WTC11 (cell line): ENCODE results near the gene ZNF808. TPM values are rescaled to one million over a fixed set of nuclear protein-coding genes. Genes with fewer than 3 reads are reported as not detected.
A peak's percentile ranks its signal among the peaks of the same experiment; 100 is the strongest.
"Not testable (repeated sequence)": the region's sequence is repeated elsewhere in the genome, so short reads cannot be mapped to it uniquely, and the experiment has no call there.

Experiments used
- ATAC-seq: fragments of 200-7000 bp; cut with Tn5 transposase; 2 replicates; pipeline ENCODE4 v1.10.0; 2021; ENCODE audit warnings: mild to moderate bottlenecking, moderate library complexity
- CTCF ChIA-PET: fragments of 300-600 bp; sonication (Branson Sonifier 250); formaldehyde crosslinking; loops from one replicate; lab custom pipeline; 2021; ENCODE audit warnings: antibody characterized with exemption; lab: Charles Lee
- POLR2A ChIA-PET: fragments of 350-600 bp; sonication (Branson Sonifier 250); formaldehyde crosslinking; loops from one replicate; lab custom pipeline; 2021; ENCODE audit warnings: antibody characterized with exemption; lab: Charles Lee
- DNase-seq: peaks from one replicate; pipeline ENCODE4 v3.0.0; 2021; ENCODE audit warnings: low spot score
- H3K27ac Mint-ChIP-seq: 2 replicates; pipeline ENCODE4 v1.8.0; 2021; ENCODE audit warnings: mixed read lengths
- H3K27me3 Mint-ChIP-seq: 2 replicates; pipeline ENCODE4 v1.8.0; 2021; ENCODE audit warnings: low read depth, mild to moderate bottlenecking, moderate library complexity, mixed read lengths
- H3K36me3 Mint-ChIP-seq: 2 replicates; pipeline ENCODE4 v1.8.0; 2021; ENCODE audit warnings: mixed read lengths
- H3K4me1 Mint-ChIP-seq: 2 replicates; pipeline ENCODE4 v1.8.0; 2022; ENCODE audit warnings: mixed read lengths
- H3K4me3 Mint-ChIP-seq: 2 replicates; pipeline ENCODE4 v1.8.0; 2021; ENCODE audit warnings: mild to moderate bottlenecking, moderate library complexity, mixed read lengths
- H3K9me3 Mint-ChIP-seq: 2 replicates; pipeline ENCODE4 v1.8.0; 2021; ENCODE audit warnings: mixed read lengths
- ARID4B ChIP-seq: sonication (generic); formaldehyde crosslinking; IDR thresholded peaks from 2 replicates; pipeline ENCODE4 v1.8.0; 2023; ENCODE audit warnings: missing genetic modification reagents, mild to moderate bottlenecking, borderline replicate concordance
- CBFB ChIP-seq: sonication (generic); formaldehyde crosslinking; IDR thresholded peaks from 2 replicates; pipeline ENCODE4 v1.8.1; 2022; ENCODE audit warnings: mild to moderate bottlenecking, low read depth, missing genetic modification reagents
- CREB1 ChIP-seq: sonication (generic); formaldehyde crosslinking; IDR thresholded peaks from 2 replicates; pipeline ENCODE4 v1.8.0; 2023; ENCODE audit warnings: mild to moderate bottlenecking, missing genetic modification reagents
- CTCF ChIP-seq: fragments of 200-600 bp; IDR thresholded peaks from 2 replicates; pipeline ENCODE4 v1.8.0; 2022; ENCODE audit warnings: antibody characterized with exemption
- EMX1 ChIP-seq: fragments of 250-450 bp; sonication (Bioruptor Pico); IDR thresholded peaks from 2 replicates; pipeline ENCODE4 v1.8.0; 2021; ENCODE audit warnings: mild to moderate bottlenecking
- FOXK1 ChIP-seq: sonication (generic); formaldehyde crosslinking; IDR thresholded peaks from 2 replicates; pipeline ENCODE4 v1.8.0; 2022; ENCODE audit warnings: mild to moderate bottlenecking, moderate library complexity, missing genetic modification reagents
- FOXP1 ChIP-seq: sonication (generic); formaldehyde crosslinking; IDR thresholded peaks from 2 replicates; pipeline ENCODE4 v1.8.0; 2022; ENCODE audit warnings: missing genetic modification reagents, mild to moderate bottlenecking, moderate library complexity, borderline replicate concordance
- IRF1 ChIP-seq: sonication (generic); formaldehyde crosslinking; IDR thresholded peaks from 2 replicates; pipeline ENCODE4 v1.8.0; 2023; ENCODE audit warnings: missing genetic modification reagents
- MYBL2 ChIP-seq: sonication (generic); formaldehyde crosslinking; IDR thresholded peaks from 2 replicates; pipeline ENCODE4 v1.8.1; 2023; ENCODE audit warnings: mild to moderate bottlenecking, moderate library complexity, missing genetic modification reagents
- NFE2L1 ChIP-seq: sonication (generic); formaldehyde crosslinking; IDR thresholded peaks from 2 replicates; pipeline ENCODE4 v1.8.1; 2023; ENCODE audit warnings: missing genetic modification reagents
- NR3C1 ChIP-seq: sonication (generic); formaldehyde crosslinking; conservative IDR thresholded peaks from 2 replicates; pipeline ENCODE4 v1.8.1; 2023; ENCODE audit warnings: low read depth, mild to moderate bottlenecking, missing genetic modification reagents
- OVOL2 ChIP-seq: fragments of 250-450 bp; sonication (Bioruptor Pico); IDR thresholded peaks from 2 replicates; pipeline ENCODE4 v1.9.0; 2021; ENCODE audit warnings: mild to moderate bottlenecking, borderline replicate concordance
- SMAD3 ChIP-seq: sonication (generic); formaldehyde crosslinking; IDR thresholded peaks from 2 replicates; pipeline ENCODE4 v1.8.0; 2022; ENCODE audit warnings: missing genetic modification reagents, mild to moderate bottlenecking, borderline replicate concordance
- SP1 ChIP-seq: sonication (generic); formaldehyde crosslinking; conservative IDR thresholded peaks from 2 replicates; pipeline ENCODE4 v1.8.1; 2022; ENCODE audit warnings: missing genetic modification reagents
- TEAD1 ChIP-seq: sonication (generic); formaldehyde crosslinking; IDR thresholded peaks from 2 replicates; pipeline ENCODE4 v1.8.0; 2022; ENCODE audit warnings: mild to moderate bottlenecking, missing genetic modification reagents
- TEAD4 ChIP-seq: sonication (generic); formaldehyde crosslinking; IDR thresholded peaks from 2 replicates; pipeline ENCODE4 v1.8.0; 2022; ENCODE audit warnings: mild to moderate bottlenecking, missing genetic modification reagents
- TP53 ChIP-seq: sonication (generic); formaldehyde crosslinking; IDR thresholded peaks from 2 replicates; pipeline ENCODE4 v1.8.1; 2023; ENCODE audit warnings: mild to moderate bottlenecking, missing genetic modification reagents
- ZNF396 ChIP-seq: fragments of 250-450 bp; sonication (Bioruptor Pico); IDR thresholded peaks from 2 replicates; pipeline ENCODE4 v1.8.0; 2021; ENCODE audit warnings: mild to moderate bottlenecking, moderate library complexity, borderline replicate concordance
- ZNF416 ChIP-seq: fragments of 250-450 bp; sonication (Bioruptor Pico); IDR thresholded peaks from 2 replicates; pipeline ENCODE4 v1.9.0; 2021; ENCODE audit warnings: mild to moderate bottlenecking, inconsistent platforms
- ZNF671 ChIP-seq: fragments of 250-450 bp; sonication (Bioruptor Pico); IDR thresholded peaks from 2 replicates; pipeline ENCODE4 v1.8.0; 2021; ENCODE audit warnings: mild to moderate bottlenecking
- total RNA-seq: library from RNA; stranded (reverse); gene quantifications from 3 replicates; pipeline ENCODE4 v1.2.3, GENCODE V29; 2021
- TF ChIP-seq, protein P1 (sequence below): sonication (generic); formaldehyde crosslinking; IDR thresholded peaks from 2 replicates; pipeline ENCODE4 v1.8.1; 2023; ENCODE audit warnings: mild to moderate bottlenecking, moderate library complexity, missing genetic modification reagents
- TF ChIP-seq, protein P2 (sequence below): sonication (generic); formaldehyde crosslinking; IDR thresholded peaks from 2 replicates; pipeline ENCODE4 v1.8.1; 2023; ENCODE audit warnings: mild to moderate bottlenecking, missing genetic modification reagents, borderline replicate concordance

The ZNF808 gene
- total RNA-seq, 1 experiment from 2014 or later: 59.2 TPM

DNA sequence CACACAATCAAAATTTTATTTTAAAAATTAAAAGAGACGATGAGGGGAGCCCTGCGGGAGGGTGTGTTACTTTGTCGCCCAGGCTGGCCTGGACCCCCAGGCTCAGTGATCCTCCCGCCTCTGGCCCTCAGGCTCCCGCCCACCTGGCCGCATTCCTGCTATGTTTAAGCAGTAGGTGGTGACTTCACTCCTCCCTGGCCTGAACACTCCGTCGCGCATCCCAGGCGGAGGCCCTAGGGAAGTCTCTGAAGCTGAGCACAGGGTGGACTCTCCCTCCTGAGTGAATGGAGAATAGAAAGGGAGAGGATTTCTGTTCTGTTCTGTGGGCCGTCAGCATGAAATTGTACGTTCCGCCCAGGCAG, 42.2 kb downstream of the ZNF808 start:
- DNase-seq: peak; percentile 86
- Mint-ChIP-seq H3K4me3 (peak overlapping the region; percentile 91), H3K36me3 (peaks cover 28% of the 10 kb centered on the region), H3K27ac (peak overlapping the region; percentile 99), H3K4me1 (peaks cover 47% of the 10 kb centered on the region)
- CTCF ChIA-PET, POLR2A ChIA-PET, H3K9me3 Mint-ChIP-seq, H3K27me3 Mint-ChIP-seq: not testable (repeated sequence)
- TF ChIP-seq FOXK1 (peak; percentile 27; the same call in 1 of the 2 replicates), TEAD4 (peak; percentile 61; the same call in 1 of the 2 replicates), TEAD1 (CRISPR knock-in tag) (peak; percentile 42; the same call in 1 of the 2 replicates)
- peak; percentile 71 for ATAC-seq

- Mint-ChIP-seq H3K9me3 (no peaks in the 10 kb centered on the region), H3K27ac (peak within 1 kb of the TSS; percentile 99), H3K4me1 (peaks cover 45% of the 10 kb centered on the region), H3K4me3 (peak within 1 kb of the TSS; percentile 91), H3K36me3 (peaks cover 32% of the 10 kb centered on the region), H3K27me3 (no peaks in the 10 kb centered on the region)
- DNase-seq: peak; percentile 99
- ATAC-seq: peak; percentile 94
- ChIA-PET POLR2A (no interaction called here), CTCF (interaction anchor here (0.6 kb wide), 1 partner anchor 105 kb away, joined by 5 read pairs; no protein-coding TSS in a partner anchor)
- TF ChIP-seq MYBL2 (CRISPR knock-in tag) (peak; percentile 76; the same call in 1 of the 2 replicates), ARID4B (CRISPR knock-in tag) (0 out of 2 replicates have a peak, but pooled peaks have one; percentile 40), FOXP1 (CRISPR knock-in tag) (peak; percentile 60; the same call in 1 of the 2 replicates), CREB1 (CRISPR knock-in tag) (no peak), EMX1 (CRISPR knock-in tag) (no peak), TP53 (no peak), SMAD3 (CRISPR knock-in tag) (peak; percentile 21; the same call in 1 of the 2 replicates), IRF1 (no peak), ZNF396 (CRISPR knock-in tag) (no peak), TEAD4 (peak; percentile 3; the same call in 1 of the 2 replicates), FOXK1 (0 out of 2 replicates have a peak, but pooled peaks have one; percentile 34), SP1 (CRISPR knock-in tag) (peak; percentile 85), CBFB (CRISPR knock-in tag) (no peak), NR3C1 (CRISPR knock-in tag) (no peak), ZNF416 (CRISPR knock-in tag) (no peak), ZNF671 (CRISPR knock-in tag) (no peak), NFE2L1 (CRISPR knock-in tag) (no peak), OVOL2 (CRISPR knock-in tag) (no peak), CTCF (peak; percentile 32; the same call in 1 of the 2 replicates)
- TF ChIP-seq, protein P1, sequence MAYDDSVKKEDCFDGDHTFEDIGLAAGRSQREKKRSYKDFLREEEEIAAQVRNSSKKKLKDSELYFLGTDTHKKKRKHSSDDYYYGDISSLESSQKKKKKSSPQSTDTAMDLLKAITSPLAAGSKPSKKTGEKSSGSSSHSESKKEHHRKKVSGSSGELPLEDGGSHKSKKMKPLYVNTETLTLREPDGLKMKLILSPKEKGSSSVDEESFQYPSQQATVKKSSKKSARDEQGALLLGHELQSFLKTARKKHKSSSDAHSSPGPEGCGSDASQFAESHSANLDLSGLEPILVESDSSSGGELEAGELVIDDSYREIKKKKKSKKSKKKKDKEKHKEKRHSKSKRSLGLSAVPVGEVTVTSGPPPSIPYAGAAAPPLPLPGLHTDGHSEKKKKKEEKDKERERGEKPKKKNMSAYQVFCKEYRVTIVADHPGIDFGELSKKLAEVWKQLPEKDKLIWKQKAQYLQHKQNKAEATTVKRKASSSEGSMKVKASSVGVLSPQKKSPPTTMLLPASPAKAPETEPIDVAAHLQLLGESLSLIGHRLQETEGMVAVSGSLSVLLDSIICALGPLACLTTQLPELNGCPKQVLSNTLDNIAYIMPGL (CRISPR knock-in tag): peak; percentile 40; the same call in 1 of the 2 replicates
- TF ChIP-seq, protein P2, sequence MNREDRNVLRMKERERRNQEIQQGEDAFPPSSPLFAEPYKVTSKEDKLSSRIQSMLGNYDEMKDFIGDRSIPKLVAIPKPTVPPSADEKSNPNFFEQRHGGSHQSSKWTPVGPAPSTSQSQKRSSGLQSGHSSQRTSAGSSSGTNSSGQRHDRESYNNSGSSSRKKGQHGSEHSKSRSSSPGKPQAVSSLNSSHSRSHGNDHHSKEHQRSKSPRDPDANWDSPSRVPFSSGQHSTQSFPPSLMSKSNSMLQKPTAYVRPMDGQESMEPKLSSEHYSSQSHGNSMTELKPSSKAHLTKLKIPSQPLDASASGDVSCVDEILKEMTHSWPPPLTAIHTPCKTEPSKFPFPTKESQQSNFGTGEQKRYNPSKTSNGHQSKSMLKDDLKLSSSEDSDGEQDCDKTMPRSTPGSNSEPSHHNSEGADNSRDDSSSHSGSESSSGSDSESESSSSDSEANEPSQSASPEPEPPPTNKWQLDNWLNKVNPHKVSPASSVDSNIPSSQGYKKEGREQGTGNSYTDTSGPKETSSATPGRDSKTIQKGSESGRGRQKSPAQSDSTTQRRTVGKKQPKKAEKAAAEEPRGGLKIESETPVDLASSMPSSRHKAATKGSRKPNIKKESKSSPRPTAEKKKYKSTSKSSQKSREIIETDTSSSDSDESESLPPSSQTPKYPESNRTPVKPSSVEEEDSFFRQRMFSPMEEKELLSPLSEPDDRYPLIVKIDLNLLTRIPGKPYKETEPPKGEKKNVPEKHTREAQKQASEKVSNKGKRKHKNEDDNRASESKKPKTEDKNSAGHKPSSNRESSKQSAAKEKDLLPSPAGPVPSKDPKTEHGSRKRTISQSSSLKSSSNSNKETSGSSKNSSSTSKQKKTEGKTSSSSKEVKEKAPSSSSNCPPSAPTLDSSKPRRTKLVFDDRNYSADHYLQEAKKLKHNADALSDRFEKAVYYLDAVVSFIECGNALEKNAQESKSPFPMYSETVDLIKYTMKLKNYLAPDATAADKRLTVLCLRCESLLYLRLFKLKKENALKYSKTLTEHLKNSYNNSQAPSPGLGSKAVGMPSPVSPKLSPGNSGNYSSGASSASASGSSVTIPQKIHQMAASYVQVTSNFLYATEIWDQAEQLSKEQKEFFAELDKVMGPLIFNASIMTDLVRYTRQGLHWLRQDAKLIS: no peak
These were observed 42.8 kb downstream of the ZNF808 start, which contains the start of gene ZNF701 for GRCh38 chr19:52570000-52570861. ZNF701 (plus strand) TSS chr19:52570287; CDS start chr19:52574148, 3,861 bp downstream.
